ENCODE measurements around the gene C13orf46. TPM values are rescaled to one million over a fixed set of nuclear protein-coding genes. Genes with fewer than 3 reads are reported as not detected.
A peak's percentile ranks its signal among the peaks of the same experiment; 100 is the strongest.

The C13orf46 gene
- total and polyA plus RNA-seq, 4 donors, result 0.13 to 3.5 (median 1.3) TPM

DNA sequence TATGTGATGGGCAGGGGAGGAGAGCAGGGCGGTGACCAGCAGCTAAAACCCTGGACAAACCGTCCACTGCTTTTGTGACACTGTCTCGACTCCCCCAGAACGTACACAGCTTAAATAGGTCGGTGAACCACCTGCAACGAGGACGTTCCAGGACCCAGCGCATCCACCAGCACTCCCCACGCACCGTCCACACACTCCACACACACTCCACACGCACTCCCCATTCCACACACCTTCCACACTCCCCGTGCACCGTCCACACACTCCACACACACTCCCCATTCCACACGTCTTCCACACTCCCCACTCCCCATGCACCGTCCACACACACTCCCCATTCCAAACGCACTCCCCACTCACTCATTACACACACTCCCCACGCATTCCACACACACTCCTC, 38.3 kb upstream of the C13orf46 start:
- DNase-seq, result peak in 1 of 2 donors; percentile 64
- no peaks in the 10 kb centered on the region for H3K27me3 ChIP-seq (ENCODE audit: control insufficient read depth in 1 of 2, insufficient read depth in 2 of 2, low read length in 1 of 2)
- no peak for ATAC-seq (ENCODE audit: low FRiP score)
- intact Hi-C loops (cut with DNase I), result no loop called here
- H3K4me3 ChIP-seq (ENCODE audit: low read length in 2 of 2), result no peak overlapping the region
- H3K27ac ChIP-seq (ENCODE audit: low read depth in 1 of 2, low read length in 2 of 2), result no peak overlapping the region
- H3K4me1 ChIP-seq (ENCODE audit: control insufficient read depth in 1 of 2, insufficient read depth in 2 of 2, low read length in 2 of 2), result no peaks in the 10 kb centered on the region
- H3K9me3 ChIP-seq (ENCODE audit: control insufficient read depth, low read length), result no peaks in the 10 kb centered on the region
- H3K36me3 ChIP-seq (ENCODE audit: control insufficient read depth in 1 of 2, insufficient read depth in 2 of 2, low read length in 1 of 2), result peaks cover 0 to 5% of the 10 kb centered on the region in 2 donors
- 93 to 94% methylated on average over 17 of the region's 17 CpGs for WGBS, 2 donors

DNA sequence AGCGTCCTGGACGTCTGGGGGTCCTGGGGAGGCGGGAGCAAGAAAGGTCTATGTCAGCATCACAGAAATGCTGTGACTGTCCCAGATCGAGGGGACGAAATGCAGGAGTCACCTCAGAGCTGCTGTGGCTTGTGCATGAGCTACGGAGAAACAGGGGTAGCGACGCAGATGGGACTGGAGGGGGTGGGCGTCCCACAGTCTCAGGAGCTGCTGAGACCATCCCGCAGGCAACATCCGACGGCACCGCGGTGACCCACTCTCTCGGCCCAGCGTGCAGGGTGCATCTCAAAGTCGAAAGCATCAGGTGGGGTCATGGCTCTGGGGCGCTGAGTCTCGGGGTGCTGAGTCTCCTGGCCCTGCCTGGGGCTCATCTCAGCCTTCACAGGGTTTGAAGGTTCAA, 37.4 kb upstream of the C13orf46 start:
- 92 to 95% methylated on average over 19 of the region's 19 CpGs for WGBS, 2 donors
- peaks cover 0 to 5% of the 10 kb centered on the region in 2 donors for H3K36me3 ChIP-seq (ENCODE audit: control insufficient read depth in 1 of 2, insufficient read depth in 2 of 2, low read length in 1 of 2)
- intact Hi-C loops (cut with DNase I), result no loop called here
- no peaks in the 10 kb centered on the region for H3K9me3 ChIP-seq (ENCODE audit: control insufficient read depth, low read length)
- no peaks in the 10 kb centered on the region for H3K27me3 ChIP-seq (ENCODE audit: control insufficient read depth in 1 of 2, insufficient read depth in 2 of 2, low read length in 1 of 2)
- no peaks in the 10 kb centered on the region for H3K4me1 ChIP-seq (ENCODE audit: control insufficient read depth in 1 of 2, insufficient read depth in 2 of 2, low read length in 2 of 2)
- peak in 1 of 2 donors; percentile 73 for DNase-seq
- H3K27ac ChIP-seq (ENCODE audit: low read depth in 1 of 2, low read length in 2 of 2), result no peak overlapping the region
- H3K4me3 ChIP-seq (ENCODE audit: low read length in 2 of 2), result no peak overlapping the region
- no peak for ATAC-seq (ENCODE audit: low FRiP score)

DNA sequence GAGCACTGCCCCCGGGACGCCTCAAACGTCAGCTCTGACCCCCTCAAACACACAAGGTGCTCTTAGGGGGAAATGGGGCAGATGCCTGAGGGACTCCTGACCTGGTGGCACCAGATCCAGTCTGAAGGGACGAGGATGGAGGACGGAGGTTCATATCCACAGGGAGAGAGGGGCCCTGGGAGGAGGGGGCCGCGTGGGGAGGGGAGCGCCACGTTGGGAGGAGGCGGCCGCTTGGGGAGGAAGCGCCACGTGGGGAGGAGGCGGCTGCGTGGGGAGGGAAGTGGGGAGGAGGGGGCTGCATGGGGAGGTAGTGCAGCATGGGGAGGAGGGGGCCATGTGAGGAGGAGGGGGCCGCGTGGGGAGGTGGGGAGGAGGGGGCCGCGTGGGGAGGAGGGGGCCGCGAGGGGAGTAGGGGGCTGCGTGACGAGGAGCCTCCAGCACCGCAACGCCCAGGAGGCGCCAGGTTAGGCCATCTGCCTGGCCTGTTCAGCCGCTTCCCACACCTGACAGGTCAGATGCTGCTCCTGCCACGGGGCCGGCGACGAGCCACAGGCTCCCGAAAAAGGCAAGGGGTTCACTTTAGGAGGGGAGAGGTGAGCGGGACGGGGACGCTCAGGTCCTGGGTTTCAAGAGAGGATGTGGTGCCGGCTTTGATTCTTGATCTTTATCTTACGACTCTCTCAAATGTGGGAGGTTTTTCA, 36.7 kb upstream of the C13orf46 start:
- DNase-seq (peak in 1 of 2 donors; percentile 71), ATAC-seq (ENCODE audit: low FRiP score) (peak; percentile 42)
- no peaks in the 10 kb centered on the region for H3K4me1 ChIP-seq (ENCODE audit: control insufficient read depth in 1 of 2, insufficient read depth in 2 of 2, low read length in 2 of 2)
- H3K4me3 ChIP-seq (ENCODE audit: low read length in 2 of 2), result no peak overlapping the region
- H3K27ac ChIP-seq (ENCODE audit: low read depth in 1 of 2, low read length in 2 of 2), result no peak overlapping the region
- no peaks in the 10 kb centered on the region for H3K9me3 ChIP-seq (ENCODE audit: control insufficient read depth, low read length)
- intact Hi-C loops (cut with DNase I), result no loop called here
- H3K36me3 ChIP-seq (ENCODE audit: control insufficient read depth in 1 of 2, insufficient read depth in 2 of 2, low read length in 1 of 2), result peaks cover 0 to 5% of the 10 kb centered on the region in 2 donors
- WGBS, 2 donors, result 88 to 89% methylated on average over 35 to 37 of the region's 37 CpGs
- H3K27me3 ChIP-seq (ENCODE audit: control insufficient read depth in 1 of 2, insufficient read depth in 2 of 2, low read length in 1 of 2), result no peaks in the 10 kb centered on the region

DNA sequence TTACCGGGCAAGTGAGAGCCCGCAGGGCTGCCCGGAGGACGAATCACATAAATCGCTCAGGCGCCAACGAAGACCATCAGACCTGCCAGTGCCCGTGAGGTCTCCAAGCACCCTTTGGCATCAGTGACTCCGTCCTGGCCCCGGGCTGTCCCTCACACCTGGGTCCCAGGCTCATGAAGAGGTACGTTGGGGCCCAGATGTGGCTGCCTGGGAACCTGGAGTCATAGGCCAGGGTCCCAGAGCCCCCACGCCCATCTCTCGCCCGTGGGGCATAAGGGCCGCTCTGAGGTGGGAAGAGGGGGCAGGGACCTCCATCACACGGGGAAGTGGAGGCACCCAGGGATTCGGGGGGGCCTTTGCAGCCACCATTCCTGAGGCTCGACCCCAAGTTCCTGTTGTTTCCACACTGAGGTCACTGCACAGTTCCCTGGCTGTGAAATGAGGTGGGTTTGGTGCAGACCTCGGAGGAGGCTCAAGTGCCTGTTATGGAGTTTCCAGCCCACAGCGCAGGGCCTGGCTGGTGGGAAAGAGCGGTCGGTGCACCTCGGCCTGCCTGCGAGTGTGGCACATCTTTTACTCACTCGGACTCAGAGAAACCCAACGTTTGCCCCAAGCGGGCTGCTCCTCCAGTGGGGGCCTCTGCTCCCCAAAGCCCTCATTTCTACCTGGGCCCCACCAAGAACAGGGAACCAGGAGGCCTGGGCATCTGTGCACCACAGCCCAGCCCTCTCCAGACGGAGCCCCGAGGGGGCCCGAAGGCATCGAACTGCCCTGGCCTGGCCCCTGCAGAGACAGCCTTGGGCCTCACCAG, 35.9 kb upstream of the C13orf46 start:
- WGBS, 2 donors, result 93% methylated on average over 31 of the region's 31 CpGs
- H3K36me3 ChIP-seq (ENCODE audit: control insufficient read depth in 1 of 2, insufficient read depth in 2 of 2, low read length in 1 of 2), result peaks cover 0 to 5% of the 10 kb centered on the region in 2 donors
- H3K27ac ChIP-seq (ENCODE audit: low read depth in 1 of 2, low read length in 2 of 2), result no peak overlapping the region
- H3K4me3 ChIP-seq (ENCODE audit: low read length in 2 of 2), result no peak overlapping the region
- DNase-seq, result peak in 1 of 2 donors; percentile 67
- H3K27me3 ChIP-seq (ENCODE audit: control insufficient read depth in 1 of 2, insufficient read depth in 2 of 2, low read length in 1 of 2), result no peaks in the 10 kb centered on the region
- H3K9me3 ChIP-seq (ENCODE audit: control insufficient read depth, low read length), result no peaks in the 10 kb centered on the region
- no peak for ATAC-seq (ENCODE audit: low FRiP score)
- intact Hi-C loops (cut with DNase I), result no loop called here
- no peaks in the 10 kb centered on the region for H3K4me1 ChIP-seq (ENCODE audit: control insufficient read depth in 1 of 2, insufficient read depth in 2 of 2, low read length in 2 of 2)

DNA sequence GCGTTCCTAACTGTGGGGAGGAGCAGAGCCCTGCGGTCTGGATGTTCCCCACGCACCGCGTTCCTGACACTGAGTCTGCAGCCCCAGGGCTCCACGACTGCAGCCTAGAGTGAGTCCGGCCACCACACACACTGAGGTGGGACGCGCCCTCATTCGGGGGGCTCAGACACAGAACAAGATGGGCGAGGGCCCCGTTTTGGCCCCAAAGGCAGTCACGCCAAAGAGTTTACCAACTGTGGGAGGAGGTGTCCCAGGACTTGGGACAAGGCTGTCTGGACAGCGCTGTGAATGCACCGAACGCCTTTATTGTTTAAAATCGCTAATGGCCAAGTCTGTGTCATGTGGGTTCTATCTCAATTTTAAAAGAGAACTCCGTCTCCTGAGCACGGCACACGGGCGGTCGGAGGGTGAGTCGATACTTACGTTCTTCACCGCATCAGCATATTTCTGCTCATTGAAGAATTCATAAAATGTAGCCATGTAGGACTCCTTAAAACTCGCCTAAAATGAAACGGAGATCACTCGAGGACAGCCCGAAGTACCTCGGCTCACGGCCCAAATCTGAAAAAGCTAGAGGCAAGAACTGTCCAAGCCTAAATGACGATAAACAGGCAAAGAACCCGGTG, 35.2 kb upstream of the C13orf46 start:
- Histone ChIP-seq H3K27me3 (ENCODE audit: control insufficient read depth in 1 of 2, insufficient read depth in 2 of 2, low read length in 1 of 2) (no peaks in the 10 kb centered on the region), H3K4me1 (ENCODE audit: control insufficient read depth in 1 of 2, insufficient read depth in 2 of 2, low read length in 2 of 2) (no peaks in the 10 kb centered on the region), H3K27ac (ENCODE audit: low read depth in 1 of 2, low read length in 2 of 2) (no peak overlapping the region), H3K36me3 (ENCODE audit: control insufficient read depth in 1 of 2, insufficient read depth in 2 of 2, low read length in 1 of 2) (peaks cover 0 to 5% of the 10 kb centered on the region in 2 donors), H3K4me3 (ENCODE audit: low read length in 2 of 2) (no peak overlapping the region), H3K9me3 (ENCODE audit: control insufficient read depth, low read length) (no peaks in the 10 kb centered on the region)
- DNase-seq (peak in 1 of 2 donors; percentile 51), ATAC-seq (ENCODE audit: low FRiP score) (no peak)
- 89 to 92% methylated on average over 32 to 33 of the region's 33 CpGs for WGBS, 2 donors
- intact Hi-C loops (cut with DNase I), result no loop called here

DNA sequence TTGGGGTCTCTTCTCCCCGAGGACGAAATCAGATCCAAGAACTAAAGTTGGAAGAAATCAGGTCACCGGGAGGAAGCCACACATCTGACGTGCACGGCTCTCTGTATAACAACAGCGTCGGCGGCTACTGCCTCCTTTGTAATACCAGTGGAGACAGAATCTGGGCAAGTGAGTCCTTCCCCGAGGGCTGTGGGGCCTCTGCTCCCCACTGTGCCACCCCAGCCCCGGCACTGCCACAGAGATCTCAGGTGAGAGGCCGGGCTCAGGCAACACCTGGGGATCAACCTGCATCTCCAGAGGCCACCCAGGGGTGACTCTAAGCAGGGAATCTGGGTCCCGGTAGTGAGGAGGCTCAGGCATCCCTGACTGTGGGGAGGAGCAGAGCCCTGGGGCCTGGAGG, 33.7 kb upstream of the C13orf46 start:
- no peak for ATAC-seq (ENCODE audit: low FRiP score)
- 88 to 93% methylated on average over 12 of the region's 12 CpGs for WGBS, 2 donors
- H3K9me3 ChIP-seq (ENCODE audit: control insufficient read depth, low read length), result no peaks in the 10 kb centered on the region
- intact Hi-C loops (cut with DNase I), result no loop called here
- H3K27me3 ChIP-seq (ENCODE audit: control insufficient read depth in 1 of 2, insufficient read depth in 2 of 2, low read length in 1 of 2), result no peaks in the 10 kb centered on the region
- DNase-seq, result peak in 1 of 2 donors; percentile 72
- H3K36me3 ChIP-seq (ENCODE audit: control insufficient read depth in 1 of 2, insufficient read depth in 2 of 2, low read length in 1 of 2), result peaks cover 0 to 5% of the 10 kb centered on the region in 2 donors
- no peak overlapping the region for H3K27ac ChIP-seq (ENCODE audit: low read depth in 1 of 2, low read length in 2 of 2)
- H3K4me3 ChIP-seq (ENCODE audit: low read length in 2 of 2), result no peak overlapping the region
- no peaks in the 10 kb centered on the region for H3K4me1 ChIP-seq (ENCODE audit: control insufficient read depth in 1 of 2, insufficient read depth in 2 of 2, low read length in 2 of 2)

DNA sequence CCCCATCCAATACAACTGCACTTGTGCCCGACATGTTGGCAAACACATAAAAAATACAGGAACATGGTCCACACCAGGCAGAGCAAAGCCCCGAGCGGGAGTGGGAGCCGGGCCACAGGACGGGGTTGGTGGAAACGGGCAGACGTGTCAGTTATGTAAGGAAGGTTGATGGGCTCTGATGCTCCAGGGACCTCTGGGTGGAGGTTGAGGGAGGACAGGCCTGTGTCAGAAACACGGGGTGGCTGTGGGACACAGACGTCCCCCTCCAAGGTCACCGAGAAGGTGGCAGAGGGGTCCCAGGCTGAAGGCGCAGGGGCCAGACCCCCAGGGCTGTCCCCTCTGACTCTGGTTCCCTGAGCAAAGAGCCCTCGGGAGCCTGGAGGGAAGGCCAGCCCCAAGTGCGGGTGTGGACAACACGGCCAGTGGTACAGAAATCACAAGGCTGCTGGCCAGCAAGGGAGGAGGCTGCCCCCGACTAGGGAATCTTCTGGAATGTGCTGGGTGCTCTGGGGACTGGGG, 31.4 kb upstream of the C13orf46 start:
- Histone ChIP-seq H3K27ac (ENCODE audit: low read depth in 1 of 2, low read length in 2 of 2) (no peak overlapping the region), H3K4me3 (ENCODE audit: low read length in 2 of 2) (no peak overlapping the region), H3K27me3 (ENCODE audit: control insufficient read depth in 1 of 2, insufficient read depth in 2 of 2, low read length in 1 of 2) (no peaks in the 10 kb centered on the region), H3K36me3 (ENCODE audit: control insufficient read depth in 1 of 2, insufficient read depth in 2 of 2, low read length in 1 of 2) (peaks cover 0 to 2% of the 10 kb centered on the region in 2 donors), H3K9me3 (ENCODE audit: control insufficient read depth, low read length) (no peaks in the 10 kb centered on the region), H3K4me1 (ENCODE audit: control insufficient read depth in 1 of 2, insufficient read depth in 2 of 2, low read length in 2 of 2) (no peaks in the 10 kb centered on the region)
- intact Hi-C loops (cut with DNase I), result no loop called here
- ATAC-seq (ENCODE audit: low FRiP score) (no peak), DNase-seq (peak in 1 of 2 donors; percentile 69)
- WGBS, 2 donors, result 84 to 86% methylated on average over 15 of the region's 15 CpGs

DNA sequence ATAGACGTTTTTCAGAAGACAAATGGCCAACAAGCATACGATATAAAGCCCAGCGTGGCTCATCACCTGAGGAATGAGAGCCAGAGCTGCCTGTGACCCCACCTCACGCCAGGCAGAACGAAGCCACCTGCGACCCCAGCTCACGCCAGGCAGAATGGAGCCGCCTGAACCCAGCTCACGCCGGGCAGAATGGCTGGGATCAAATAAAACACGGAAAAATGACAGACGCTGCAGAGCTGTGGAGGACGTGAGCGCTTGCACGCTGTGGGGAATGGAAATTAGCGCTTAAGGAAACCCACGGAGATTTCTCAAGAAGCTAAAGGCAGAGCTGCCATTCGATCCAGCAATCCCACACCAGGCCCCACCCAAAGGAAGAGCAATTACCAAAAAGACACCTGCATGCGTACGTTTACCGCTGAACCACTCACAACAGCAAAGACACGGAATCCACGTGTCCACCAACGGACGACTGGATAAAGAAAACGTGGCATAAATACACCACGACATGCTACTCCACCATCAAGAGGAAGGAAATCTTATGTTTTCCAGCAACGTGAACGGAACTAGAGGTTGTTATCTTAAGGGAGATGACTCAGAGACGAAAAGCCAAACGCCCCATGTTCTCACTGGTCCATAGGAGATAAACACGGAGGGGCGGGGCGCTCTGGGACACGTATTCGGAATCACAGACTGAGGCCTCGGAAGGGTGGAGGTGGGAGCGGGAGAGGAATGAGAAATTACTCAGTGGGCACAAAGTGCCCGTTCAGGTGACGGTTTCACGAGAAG, 30.7 kb upstream of the C13orf46 start:
- H3K27ac ChIP-seq (ENCODE audit: low read depth in 1 of 2, low read length in 2 of 2), result no peak overlapping the region
- ATAC-seq (ENCODE audit: low FRiP score), result no peak
- peaks cover 0 to 2% of the 10 kb centered on the region in 2 donors for H3K36me3 ChIP-seq (ENCODE audit: control insufficient read depth in 1 of 2, insufficient read depth in 2 of 2, low read length in 1 of 2)
- H3K9me3 ChIP-seq (ENCODE audit: control insufficient read depth, low read length), result no peaks in the 10 kb centered on the region
- intact Hi-C loops (cut with DNase I), result no loop called here
- DNase-seq, result peak in 1 of 2 donors; percentile 75
- 85 to 87% methylated on average over 41 of the region's 41 CpGs for WGBS, 2 donors
- H3K4me3 ChIP-seq (ENCODE audit: low read length in 2 of 2), result no peak overlapping the region
- H3K27me3 ChIP-seq (ENCODE audit: control insufficient read depth in 1 of 2, insufficient read depth in 2 of 2, low read length in 1 of 2), result no peaks in the 10 kb centered on the region
- no peaks in the 10 kb centered on the region for H3K4me1 ChIP-seq (ENCODE audit: control insufficient read depth in 1 of 2, insufficient read depth in 2 of 2, low read length in 2 of 2)
